Measurements from ENCODE around the gene CTIF.

The CTIF gene

DNA sequence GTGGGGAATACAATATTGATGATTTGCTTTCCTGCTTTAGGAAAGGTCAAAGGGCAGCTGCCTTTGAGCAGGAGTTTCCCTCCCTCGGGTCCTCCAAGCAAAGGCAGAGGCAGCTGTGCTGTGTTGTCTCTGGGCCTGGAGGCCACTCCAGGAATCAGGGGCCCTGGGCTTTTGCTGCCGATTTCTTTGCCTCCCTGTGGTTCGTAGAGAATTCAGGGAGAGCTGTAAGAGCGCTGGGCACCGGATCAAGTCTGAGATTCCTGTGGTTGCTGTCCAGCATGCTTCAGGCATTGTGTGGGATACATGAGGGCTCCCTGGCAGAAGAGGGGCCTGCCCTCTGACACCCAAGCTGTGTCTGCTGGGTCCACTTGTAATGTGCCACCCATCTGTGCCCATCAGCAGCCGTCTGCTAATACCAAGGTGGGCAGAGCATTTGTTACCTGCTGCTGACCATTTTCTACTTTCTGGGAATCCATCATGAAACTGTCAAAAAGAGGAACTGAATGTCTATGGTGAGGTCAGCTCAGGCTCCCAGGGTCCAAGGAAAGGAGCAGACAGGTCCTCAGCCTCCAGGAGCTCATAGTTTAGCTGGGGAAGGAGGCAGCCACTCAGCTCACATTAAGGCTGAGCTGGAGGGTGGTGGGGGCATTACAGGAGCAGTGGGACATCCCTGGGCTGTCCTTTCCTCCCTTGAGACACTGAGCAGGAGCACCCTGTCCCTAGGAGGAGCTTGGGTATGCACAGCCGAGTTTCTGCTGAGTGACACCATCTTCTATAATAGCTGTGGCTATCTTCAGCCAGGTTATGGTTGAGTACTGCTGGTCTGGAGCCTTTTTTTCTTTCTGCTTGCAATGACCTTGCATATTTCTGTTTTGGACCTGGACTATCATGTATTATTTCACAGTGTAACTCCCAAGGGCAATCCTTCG lies 68.5 kb downstream of the CTIF start:
- DNase-seq = no peak

DNA sequence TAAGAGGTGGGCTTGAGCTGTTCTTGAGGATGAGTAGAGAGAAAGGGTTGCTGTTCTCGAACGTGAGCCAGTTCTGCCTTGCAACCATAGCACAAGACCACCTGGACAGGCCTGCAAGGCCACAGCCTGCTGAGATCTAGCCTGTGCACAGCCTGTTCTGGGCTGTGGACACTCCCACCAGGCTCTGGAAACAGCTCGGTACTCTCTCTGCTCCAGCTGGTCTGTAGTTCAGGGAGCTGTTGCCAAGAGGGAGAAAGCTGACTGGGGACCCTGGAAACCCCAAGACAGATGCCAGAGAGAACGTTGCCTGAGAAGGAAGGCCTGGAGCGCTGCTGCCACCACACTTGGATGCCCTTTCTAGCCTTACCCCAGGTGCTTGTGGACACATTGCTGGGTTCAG lies 69.8 kb downstream of the CTIF start:
- no peak for DNase-seq

DNA sequence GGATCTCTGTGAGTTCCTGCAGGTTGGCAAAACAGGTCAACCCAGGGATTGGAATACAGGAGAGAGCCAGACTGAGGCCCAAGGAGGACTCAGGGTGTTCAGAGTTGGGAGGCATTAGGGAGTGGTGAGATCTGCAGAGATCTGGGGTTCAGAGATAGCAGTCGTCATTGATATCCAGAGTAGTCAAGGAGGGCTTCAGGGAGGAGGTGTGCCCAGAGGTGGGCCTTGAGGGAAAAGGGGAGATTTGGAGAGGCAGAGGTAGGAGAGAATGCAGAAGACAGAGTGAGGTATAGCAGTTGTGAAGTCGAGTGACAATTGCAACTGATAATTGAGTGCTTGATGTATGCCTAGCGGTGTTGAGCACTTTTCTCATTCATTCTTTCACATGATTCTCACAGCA lies 70.3 kb downstream of the CTIF start:
- DNase-seq = no peak

DNA sequence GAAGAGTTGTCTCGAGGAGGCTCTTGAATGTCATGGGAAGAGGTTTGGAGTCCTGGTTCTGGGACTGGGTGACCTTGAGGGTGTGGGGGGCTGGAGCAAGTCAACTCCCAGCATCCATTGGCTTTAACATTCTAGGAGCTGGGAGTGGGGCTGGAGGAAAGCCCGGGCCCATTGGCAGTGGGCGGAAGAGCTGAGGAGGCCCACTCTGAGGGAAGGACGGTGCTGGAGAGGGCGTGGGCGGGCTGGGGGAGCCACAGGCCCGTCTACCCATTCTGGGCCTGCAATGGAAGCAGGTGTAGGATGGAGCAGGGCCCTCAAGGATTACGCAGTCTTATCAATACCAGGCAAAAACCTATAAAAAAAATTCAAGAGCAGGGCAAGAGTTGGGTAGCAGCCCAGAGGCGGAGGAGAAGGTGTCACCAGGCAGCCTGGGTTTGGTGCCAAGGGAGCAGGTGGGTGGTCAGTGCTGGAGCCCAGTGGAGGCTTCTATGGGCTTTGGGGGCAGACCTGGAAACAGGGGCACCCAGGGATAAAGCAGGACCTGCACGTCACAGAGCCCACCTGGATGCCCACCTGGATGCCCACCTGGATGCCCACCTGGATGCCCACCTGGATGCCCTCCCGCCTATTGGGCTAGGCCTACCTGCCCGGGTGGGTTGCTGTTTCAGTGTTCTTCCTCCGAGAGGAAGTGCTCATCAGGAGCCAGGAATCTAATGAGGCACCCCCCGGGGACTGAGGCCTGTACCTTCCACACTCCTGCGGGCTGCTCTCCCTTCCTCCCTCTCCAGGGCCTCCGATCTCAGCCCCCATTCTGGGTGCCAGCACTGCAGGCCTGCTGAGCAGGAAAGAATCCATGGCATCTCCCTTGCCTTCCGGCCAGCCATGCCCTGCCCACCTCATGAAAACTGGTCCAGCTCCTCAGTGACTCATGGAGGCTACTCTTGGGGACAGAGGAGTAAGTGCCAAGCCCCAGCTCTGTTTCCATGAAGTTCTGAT lies 71.3 kb downstream of the CTIF start:
- DNase-seq = no peak

DNA sequence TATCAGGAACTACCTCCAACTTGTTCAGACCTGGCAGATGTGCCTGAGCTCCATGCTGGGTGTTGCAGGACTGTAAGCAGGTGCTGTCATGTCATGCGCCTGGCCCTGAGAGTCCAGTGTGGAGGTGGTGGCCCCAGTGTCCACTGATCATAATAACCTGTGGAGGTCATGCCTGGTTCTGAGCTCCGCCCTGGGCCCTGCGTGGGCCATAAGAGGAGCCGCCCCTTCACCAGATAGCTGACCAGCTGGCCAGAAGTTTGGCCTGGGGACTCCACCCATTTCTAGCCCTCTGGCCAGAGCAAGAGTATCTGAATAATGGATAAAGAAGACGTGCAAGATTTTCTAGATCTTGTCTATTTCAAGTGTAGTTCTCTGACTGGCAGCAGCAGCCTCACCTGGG lies 72.4 kb downstream of the CTIF start:
- no peak for DNase-seq

DNA sequence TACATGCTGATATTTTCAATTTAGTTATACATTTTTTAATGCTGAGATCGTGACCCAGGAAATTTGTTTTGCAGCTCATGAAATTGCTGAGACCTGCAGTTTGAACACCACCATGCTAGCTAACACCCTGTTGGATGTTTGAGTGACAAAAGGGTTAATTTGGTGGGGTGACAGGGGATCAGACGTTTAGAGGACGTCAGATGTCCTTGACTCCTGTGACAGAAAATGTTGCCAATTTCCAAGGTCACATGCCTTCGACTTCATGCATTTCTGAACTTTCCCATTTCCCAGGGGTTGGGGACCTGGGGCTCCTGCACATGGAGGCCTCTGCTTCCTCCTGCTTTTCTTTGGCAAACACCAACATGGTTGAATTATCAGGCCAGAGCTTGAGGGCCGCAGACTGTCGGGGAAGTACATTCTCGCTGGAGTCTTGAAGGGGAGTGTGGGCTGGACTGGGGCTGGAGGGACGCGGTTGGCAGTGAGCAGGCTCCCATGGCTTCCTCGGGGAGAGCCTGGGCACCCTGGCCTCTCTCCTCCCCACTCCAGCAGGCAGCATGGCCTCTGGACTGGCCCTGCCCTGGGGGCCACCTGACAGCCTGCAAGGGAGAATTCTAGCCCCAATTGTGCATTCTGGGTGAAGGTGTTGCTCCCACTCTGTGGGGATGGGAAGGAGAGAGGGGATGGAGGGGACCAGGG lies 73.1 kb downstream of the CTIF start:
- DNase-seq = no peak

DNA sequence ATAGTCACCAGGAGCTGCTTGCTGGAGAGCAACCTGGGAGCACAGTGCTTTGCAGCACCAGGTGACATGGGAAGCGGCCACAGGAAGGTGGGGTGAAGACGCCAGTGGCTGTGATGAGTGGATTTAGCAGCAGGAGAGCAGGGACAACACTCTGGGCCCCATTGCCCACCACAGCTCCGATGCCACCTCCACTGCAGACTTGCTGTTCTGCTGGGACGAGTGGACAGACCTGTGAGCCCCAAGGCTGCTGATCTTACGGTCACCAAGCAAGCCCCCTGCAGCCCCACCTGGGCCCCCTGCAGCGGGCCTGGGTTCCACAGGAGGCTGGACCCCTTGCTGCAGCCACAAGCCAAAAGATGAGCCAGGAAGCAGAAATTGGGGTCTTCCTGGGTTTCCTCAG lies 73.7 kb downstream of the CTIF start:
- no peak for DNase-seq

DNA sequence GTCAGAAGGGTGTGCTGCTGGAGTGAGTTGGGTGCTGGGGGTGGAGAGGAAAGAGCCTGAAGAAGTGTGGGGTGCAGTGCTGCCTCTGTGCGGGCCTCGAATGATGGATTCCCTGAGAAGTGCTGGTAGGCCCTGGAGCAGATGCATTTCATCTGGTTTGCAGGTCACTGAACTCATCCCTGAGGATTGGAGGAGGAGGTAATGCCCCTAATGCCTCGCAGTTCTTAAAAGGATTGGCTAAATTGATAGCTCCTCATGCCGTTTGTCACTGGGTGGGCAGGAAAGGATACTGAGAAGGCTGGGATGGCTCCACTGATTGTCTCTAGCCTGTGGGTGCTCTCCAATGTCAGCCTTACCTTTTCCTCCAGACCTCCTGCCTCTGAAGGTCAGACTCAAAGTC lies 74.1 kb downstream of the CTIF start:
- no peak for DNase-seq

DNA sequence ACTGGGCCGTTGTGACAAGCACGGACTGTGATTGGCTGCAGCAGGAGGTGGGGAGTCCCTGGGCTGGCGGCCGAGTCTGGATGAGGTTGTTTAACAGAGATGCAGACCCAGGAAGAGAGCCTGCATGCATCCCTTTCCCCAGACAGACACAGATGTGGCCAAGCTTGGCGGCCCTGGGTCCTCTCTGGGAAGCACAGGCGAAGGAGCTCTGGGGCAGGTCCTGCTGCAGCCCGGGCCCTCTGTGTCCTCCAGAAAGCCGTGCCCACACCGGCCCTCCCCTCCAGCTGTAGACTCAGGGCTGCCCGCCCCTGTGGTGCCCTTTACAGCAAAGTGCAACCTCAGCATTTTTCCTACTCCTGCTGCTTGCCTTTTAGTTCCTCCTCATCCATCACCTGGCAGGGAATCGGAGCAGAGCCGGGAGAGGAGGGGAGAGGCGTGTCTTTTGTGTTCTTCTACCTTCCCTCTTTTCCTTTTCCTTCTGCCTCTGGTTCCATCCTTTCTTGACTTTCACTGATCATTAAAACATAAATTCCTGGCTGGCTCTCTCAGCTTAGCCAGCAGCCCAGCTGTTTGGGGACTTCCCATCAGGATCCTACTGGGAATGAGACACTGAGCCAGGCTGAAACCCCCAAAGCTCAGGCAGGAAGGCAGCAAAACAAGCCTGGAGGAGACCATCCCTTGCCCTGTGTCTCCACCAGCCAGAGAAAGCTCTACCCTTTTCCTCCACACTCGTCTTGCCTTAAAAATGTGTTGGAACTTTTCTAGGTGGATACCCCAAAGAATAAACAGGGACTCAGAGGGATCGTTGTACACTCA lies 75.0 kb downstream of the CTIF start:
- DNase-seq = no peak

DNA sequence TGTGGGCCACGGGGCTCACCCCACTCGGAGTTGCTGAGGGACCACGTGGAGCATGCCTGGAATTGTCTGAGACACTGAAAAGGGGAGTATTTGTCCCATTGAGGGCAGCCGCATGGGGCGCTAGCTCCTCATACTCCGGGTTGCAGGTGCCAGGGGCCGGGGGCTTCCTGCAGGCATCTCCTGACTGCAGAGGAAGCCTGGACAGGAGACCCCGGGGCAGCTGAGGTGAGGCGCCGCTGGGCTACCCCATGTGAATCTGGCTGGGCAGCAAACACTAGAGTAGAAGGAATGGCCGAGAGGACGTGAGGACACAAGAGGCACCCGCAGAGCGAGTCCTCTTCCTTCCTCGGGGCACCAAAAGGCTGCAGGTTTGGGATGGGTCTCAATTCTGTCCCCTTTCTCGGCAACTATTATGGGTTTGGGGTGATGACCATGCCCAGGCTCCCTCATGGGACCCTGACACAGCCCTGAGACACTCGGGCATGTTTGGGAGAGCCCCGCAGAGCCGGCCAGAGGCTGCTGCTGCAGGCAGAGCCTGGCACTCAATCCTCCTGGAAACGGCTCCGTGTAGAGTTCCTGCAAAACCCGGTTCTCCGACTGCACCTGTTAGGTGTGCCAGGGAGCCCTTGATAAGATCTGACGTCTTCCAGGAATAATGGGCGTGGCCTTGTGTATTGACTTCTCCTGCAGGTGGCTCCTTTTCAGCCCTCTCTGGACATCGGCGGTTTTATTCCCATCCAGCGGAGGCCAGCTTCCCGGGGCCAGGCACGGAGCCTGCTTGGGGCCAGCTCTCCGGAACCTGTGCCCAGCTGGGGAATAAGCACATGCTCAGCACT lies 77.0 kb downstream of the CTIF start:
- no peak for DNase-seq

DNA sequence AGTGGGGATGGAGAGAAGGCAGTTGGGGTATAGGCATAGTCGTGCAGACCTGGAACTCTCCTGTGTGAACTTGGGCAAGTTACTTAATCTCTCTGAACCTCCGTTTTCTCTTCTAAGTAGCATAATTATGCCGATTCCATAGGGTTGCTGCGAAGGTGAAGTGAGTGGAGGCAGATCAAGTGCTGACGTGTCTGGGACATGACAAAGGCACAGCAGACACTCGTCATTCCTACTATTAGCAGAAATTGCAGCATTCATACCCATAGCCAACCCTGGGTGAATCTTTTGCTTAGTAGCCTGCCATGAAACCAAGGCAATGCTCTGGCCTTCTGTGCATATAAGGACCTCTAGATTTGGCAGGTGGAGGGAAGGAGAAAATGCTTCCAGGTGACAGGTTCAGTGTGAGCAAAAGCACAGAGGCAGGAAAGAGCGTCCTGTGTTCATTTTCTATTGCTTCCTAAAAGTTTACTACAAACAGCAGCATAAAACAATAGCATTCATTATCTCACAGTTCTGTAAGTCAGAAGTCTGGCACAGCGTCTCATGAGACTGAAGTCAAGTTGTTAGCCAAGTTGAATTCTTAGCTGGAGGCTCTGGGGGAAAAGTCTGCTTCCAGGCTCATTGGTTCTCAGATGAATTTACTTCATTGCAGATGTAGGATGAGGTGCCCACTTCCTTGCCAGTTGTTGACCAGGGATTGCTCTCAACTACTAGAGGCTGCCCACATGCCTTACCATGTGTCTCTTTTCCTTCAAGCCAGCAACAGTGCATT lies 77.8 kb downstream of the CTIF start:
- DNase-seq = no peak

DNA sequence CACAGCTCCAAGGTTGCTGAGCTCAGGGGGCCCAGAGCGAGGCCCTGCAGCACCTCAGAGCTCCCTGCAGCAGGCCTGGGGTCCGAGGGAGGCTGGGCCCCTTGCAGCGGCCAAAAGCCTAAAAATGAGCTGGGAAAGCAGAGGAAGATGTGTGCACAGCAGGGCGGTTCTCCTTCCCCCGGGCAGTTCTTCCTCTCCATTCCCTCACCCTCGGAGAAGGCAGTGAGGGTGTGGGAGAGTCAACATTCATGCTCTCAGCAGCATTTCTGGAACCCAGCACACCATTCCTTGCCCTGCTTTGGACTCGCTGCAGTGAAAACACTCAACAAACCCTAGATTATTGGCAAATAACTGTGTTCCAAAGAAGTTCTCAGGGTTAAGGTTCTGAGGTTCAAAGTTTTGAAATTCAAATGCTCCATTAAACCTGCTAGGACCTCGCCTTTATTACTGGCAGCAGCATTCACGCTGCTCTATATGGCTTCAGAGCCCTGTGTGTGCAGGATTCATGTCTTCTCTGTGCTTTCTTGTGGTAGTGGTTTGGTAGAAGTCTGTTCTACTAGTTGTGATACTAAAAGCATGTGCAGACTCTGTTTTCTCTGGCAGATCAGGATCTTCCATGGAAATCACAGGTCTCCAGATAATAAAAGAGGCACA lies 79.1 kb downstream of the CTIF start:
- DNase-seq = no peak

DNA sequence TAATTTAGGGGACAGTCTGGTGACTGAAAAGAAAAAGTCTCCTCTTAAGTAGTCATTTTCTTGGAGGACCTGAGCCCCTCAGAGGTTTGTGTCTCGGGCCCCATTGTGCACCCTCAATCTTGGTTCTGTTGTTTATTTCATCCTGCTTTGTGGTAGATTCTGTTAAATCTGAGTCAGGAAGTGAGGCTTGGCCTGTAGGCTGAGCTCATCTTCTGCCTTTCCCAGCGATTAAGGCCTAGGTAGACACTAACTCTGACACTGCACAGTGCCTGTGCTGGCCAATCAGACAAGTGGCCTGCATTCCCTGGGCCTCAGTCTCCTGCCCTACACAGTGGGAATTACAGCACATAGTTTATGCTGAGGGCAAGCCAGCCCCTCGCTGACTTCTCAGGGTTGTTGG lies 80.2 kb downstream of the CTIF start:
- DNase-seq = no peak

DNA sequence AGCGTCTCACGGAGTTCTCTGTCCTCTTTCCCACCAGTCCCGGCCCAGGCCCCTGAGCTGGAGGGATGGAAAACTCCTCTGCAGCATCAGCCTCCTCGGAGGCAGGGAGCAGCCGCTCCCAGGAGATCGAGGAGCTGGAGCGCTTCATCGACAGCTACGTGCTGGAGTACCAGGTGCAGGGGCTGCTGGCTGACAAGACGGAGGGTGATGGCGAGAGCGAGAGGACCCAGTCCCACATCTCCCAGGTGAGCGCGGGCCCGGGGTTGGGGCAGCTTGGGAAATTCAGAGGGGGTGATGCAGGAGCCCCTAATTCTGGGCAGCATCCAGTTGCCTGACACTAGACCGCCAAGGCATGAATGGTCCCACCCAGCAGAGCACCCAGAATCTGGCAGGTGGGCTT lies 80.7 kb downstream of the CTIF start:
- no peak for DNase-seq

DNA sequence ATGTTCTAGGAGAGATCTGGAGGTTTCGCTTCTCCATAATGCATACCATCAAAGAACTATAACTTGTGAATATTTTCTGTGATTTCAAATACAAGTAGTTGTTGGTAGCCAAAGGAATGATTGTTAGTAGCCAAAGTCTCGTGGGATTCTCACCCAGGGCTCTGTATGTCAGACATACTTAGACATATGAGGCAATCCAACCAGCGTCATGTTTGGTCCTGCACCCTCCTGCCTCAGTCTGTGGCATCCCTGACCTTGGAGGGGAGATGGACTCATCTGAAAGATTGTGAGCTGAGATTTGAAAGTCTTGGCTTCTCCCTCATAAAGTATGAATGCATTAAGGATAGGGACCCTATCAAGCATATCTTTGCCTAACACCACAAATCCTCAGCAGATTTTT lies 81.2 kb downstream of the CTIF start:
- DNase-seq = no peak

DNA sequence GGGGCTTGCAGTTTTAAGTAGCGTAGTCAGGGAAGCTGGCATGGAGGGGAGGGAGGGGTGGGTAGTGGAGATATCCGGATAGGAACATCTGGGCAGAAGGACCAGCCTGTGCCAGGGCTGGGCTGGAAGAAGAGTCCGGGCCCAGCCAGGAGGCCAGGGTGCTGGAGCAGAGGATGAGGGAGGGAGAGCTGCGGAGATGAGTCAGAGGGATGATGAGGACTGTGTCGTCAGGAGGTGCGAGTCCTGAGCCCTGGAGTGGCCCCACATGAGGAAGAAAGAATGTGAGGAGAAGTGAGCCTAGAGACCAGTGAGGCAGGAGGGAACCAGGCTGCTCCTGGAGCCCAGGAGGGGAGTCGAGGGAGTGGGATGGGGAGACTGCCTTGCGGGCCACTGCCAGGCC lies 82.4 kb downstream of the CTIF start:
- no peak for DNase-seq

DNA sequence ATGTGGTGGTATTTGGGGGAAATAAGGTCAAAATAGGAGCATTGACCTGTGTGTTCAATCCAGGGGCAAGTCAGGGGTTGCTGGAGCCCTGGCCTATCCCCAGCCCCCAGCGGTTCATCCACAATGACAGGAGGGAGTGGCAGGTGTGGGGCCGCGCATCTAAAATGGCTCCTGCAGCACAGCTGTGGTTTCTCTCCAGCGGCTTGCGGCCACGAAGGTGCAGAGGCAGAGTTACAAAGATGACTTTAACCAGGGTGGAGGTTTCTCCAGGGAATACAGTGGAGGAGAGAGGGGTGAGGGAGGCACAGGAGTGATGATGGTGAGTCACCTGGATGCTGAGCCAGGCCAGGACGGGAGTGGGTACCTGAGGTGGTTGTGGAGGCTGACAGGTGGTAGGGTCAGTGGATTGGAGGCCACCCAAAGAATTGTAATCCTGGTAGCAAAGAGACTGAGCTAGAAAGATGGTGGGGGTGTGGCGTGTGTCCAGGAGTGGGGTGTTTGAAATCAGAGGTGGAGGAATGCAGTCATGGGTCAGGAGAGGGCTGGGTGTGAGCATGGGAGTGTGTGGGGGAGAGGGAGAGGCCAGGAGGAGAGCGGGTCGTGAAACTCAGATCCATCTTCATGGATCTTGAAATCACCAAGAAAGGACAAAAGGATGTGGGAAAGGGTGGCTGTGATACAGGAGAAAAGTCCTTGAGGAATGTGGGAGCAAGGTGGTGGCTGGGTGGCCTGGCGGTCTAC lies 83.2 kb downstream of the CTIF start:
- no peak for DNase-seq

DNA sequence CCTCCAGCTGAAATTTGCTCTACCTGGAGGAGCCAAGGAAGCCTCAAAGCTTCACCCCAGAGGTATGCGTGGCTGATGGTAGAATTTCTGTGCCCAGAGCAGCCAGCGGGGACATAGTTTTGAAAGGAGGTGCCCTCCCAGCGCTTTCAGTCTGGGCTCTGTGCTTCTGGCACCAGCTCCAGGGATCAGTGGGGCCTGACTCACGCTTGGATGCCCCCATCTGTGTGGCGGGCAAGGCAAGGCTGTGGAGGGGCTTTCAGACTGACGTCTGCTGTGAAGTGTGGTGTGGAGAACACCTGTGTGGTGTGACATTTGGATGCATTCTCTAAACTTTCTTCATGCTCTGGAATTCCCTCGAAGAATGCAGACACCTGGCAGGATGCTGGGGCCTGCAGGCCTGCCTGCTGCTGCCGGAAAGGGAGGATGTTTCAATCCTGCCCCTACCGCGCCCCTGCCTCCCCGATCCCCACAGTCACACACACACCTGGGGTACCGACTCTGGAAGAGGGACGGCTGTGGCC lies 84.1 kb downstream of the CTIF start:
- no peak for DNase-seq
